ENCODE results near the gene COPE. TPM values are rescaled to one million over a fixed set of nuclear protein-coding genes. Genes with fewer than 3 reads are reported as not detected.

Gene COPE
- total RNA-seq, 1 experiment from 2014 or later, result 310 TPM

- intact Hi-C loops (cut with micrococcal nuclease), result no loop called here
- POLR2A ChIA-PET, result no interaction called here
- DNase-seq (ENCODE audit: unreplicated experiment), result no peak
- TF ChIP-seq CTCF (IDR thresholded peaks at IDR 0.05; ENCODE audit: unreplicated experiment), result no peak
- CTCF ChIA-PET, result interaction anchor here (1.1 kb wide), 1 partner anchor 22 kb away, joined by 4 read pairs; no protein-coding TSS in a partner anchor
- BruUV-seq (replicated peaks), result no TSS peak
- Mint-ChIP-seq H3K9me3 (ENCODE audit: unreplicated experiment) (no peaks in the 10 kb centered on the region), H3K27ac (ENCODE audit: low read depth, unreplicated experiment) (no peak overlapping the region), H3K27me3 (ENCODE audit: insufficient read depth, unreplicated experiment) (no peaks in the 10 kb centered on the region), H3K4me1 (ENCODE audit: insufficient read depth, unreplicated experiment) (no peaks in the 10 kb centered on the region), H3K4me3 (ENCODE audit: unreplicated experiment) (no peak overlapping the region), H3K36me3 (ENCODE audit: insufficient read depth, unreplicated experiment) (peaks cover 1% of the 10 kb centered on the region)
Observed at GRCh38 chr19:18964121-18964520, 44.9 kb upstream of the COPE start.

GRCh38 chr19:18961767-18962620 is 42.8 kb upstream of the COPE start:
- no peaks in the 10 kb centered on the region for H3K4me1 Mint-ChIP-seq (ENCODE audit: insufficient read depth, unreplicated experiment)
- no peak for DNase-seq (ENCODE audit: unreplicated experiment)
- H3K4me3 Mint-ChIP-seq (ENCODE audit: unreplicated experiment), result no peak overlapping the region
- H3K27me3 Mint-ChIP-seq (ENCODE audit: insufficient read depth, unreplicated experiment), result no peaks in the 10 kb centered on the region
- intact Hi-C loops (cut with micrococcal nuclease), result no loop called here
- no peak for TF ChIP-seq CTCF (IDR thresholded peaks at IDR 0.05; ENCODE audit: unreplicated experiment)
- no peak overlapping the region for H3K27ac Mint-ChIP-seq (ENCODE audit: low read depth, unreplicated experiment)
- POLR2A ChIA-PET, result no interaction called here
- CTCF ChIA-PET, result interaction anchor here (0.6 kb wide), 2 partner anchors 21 to 480 kb away, joined by 3 read pairs; no protein-coding TSS in a partner anchor
- no peaks in the 10 kb centered on the region for H3K9me3 Mint-ChIP-seq (ENCODE audit: unreplicated experiment)
- H3K36me3 Mint-ChIP-seq (ENCODE audit: insufficient read depth, unreplicated experiment), result no peaks in the 10 kb centered on the region
- no TSS peak for BruUV-seq (replicated peaks)

- no TSS peak for BruUV-seq (replicated peaks)
- TF ChIP-seq CTCF (IDR thresholded peaks at IDR 0.05; ENCODE audit: unreplicated experiment), result no peak
- intact Hi-C loops (cut with micrococcal nuclease), result no loop called here
- no peak for DNase-seq (ENCODE audit: unreplicated experiment)
- no peaks in the 10 kb centered on the region for H3K36me3 Mint-ChIP-seq (ENCODE audit: insufficient read depth, unreplicated experiment)
- POLR2A ChIA-PET, result no interaction called here
- no peak overlapping the region for H3K27ac Mint-ChIP-seq (ENCODE audit: low read depth, unreplicated experiment)
- H3K9me3 Mint-ChIP-seq (ENCODE audit: unreplicated experiment), result no peaks in the 10 kb centered on the region
- CTCF ChIA-PET, result interaction anchor here (0.6 kb wide), 1 partner anchor 70 kb away, joined by 3 read pairs; no protein-coding TSS in a partner anchor
- H3K4me1 Mint-ChIP-seq (ENCODE audit: insufficient read depth, unreplicated experiment), result no peaks in the 10 kb centered on the region
- no peak overlapping the region for H3K4me3 Mint-ChIP-seq (ENCODE audit: unreplicated experiment)
- H3K27me3 Mint-ChIP-seq (ENCODE audit: insufficient read depth, unreplicated experiment), result no peaks in the 10 kb centered on the region
Observed at GRCh38 chr19:18960370-18960769, 41.2 kb upstream of the COPE start.

GRCh38 chr19:18955042-18955441 is 35.9 kb upstream of the COPE start:
- BruUV-seq (replicated peaks), result no TSS peak

More at GRCh38 chr19:18955042-18955441, 35.9 kb upstream of the COPE start:
- no peaks in the 10 kb centered on the region for H3K27me3 Mint-ChIP-seq (ENCODE audit: insufficient read depth, unreplicated experiment)
- no peak for TF ChIP-seq CTCF (IDR thresholded peaks at IDR 0.05; ENCODE audit: unreplicated experiment)
- no peak overlapping the region for H3K27ac Mint-ChIP-seq (ENCODE audit: low read depth, unreplicated experiment)
- intact Hi-C loops (cut with micrococcal nuclease), result no loop called here
- peaks cover 8% of the 10 kb centered on the region for H3K9me3 Mint-ChIP-seq (ENCODE audit: unreplicated experiment)
- peaks cover 6% of the 10 kb centered on the region for H3K36me3 Mint-ChIP-seq (ENCODE audit: insufficient read depth, unreplicated experiment)
- H3K4me1 Mint-ChIP-seq (ENCODE audit: insufficient read depth, unreplicated experiment), result peaks cover 18% of the 10 kb centered on the region
- ChIA-PET POLR2A (no interaction called here), CTCF (no interaction called here)
- DNase-seq (ENCODE audit: unreplicated experiment), result no peak
- no peak overlapping the region for H3K4me3 Mint-ChIP-seq (ENCODE audit: unreplicated experiment)

Data from MCF 10A (cell line).